Sciatic nerve (tissue), 2 donors: ENCODE measurements around the gene AP2B1. TPM values are rescaled to one million over a fixed set of nuclear protein-coding genes. Genes with fewer than 3 reads are reported as not detected.

Source experiments
- ATAC-seq: fragments of 200-7000 bp; cut with Tn5 transposase; one replicate; pipeline ENCODE4 v1.9.1; 2020; ENCODE audit warnings: mild to moderate bottlenecking, moderate library complexity
- DNase-seq: peaks from one replicate; pipeline ENCODE4 v3.0.0-alpha.2; 2020; ENCODE audit warnings: low spot score
- intact Hi-C: fragments of 100-400 bp; cut with DNase I; formaldehyde crosslinking; loops from one replicate; pipeline ENCODE4 v1.14.2; 2022
- total RNA-seq: library from RNA; stranded (reverse); fragmentation: NEBNext Ultra II Directional; extraction: Animal tissue kit (Norgen Biotek cat#: 25700); gene quantifications from one replicate; pipeline ENCODE4 v1.2.1, GENCODE V29; 2021
- donor health status: DM: no; HTN: no; CAD: no.
- donor health status: DM: no; HTN: no; CAD: no.

Gene AP2B1
- total RNA-seq, 1 donor from 2014 or later: 130 TPM

DNA sequence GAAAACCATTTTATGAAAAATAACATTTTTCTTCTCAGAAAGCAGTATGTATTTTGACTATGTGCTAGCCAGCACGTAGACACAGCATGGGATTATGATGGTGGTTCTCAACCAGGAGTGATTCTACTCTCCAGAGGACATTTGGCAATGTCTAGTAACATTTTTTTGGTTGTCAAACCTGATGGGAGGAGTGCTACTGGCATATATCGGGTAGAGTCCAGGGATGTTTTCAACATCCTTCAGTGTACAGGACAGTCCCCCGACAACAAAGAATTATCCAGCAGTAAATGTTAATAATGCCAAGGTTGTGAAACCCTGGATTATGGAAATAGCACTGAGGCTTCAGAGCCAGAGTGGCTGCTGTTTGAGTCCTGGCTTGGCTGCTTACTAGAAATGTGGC lies 27.7 kb downstream of the AP2B1 start:
- DNase-seq (no peak), ATAC-seq (no peak)
- intact Hi-C loops: loop anchor here (10.0 kb wide), 1 partner anchor 130 kb away; no protein-coding TSS in a partner anchor

DNA sequence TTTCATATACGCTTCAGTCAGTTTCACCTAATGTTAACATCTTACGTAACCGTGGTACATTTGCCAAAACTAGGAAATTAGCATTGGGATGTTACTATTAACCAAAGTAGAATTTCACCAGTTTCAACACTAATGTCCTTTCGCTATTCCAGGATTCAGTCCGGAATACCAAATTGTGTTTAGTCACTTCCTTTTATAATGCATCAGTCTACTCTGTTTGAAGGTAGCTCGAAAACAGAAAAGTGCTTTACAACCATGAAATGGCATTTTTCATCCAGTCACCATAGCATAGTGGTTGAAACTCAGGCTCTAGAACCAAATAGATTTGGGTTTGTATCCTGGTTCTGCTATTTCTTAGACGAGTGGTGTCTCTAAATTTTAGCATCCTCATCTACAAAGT lies 29.4 kb downstream of the AP2B1 start:
- intact Hi-C loops: loop anchor here (10.0 kb wide), 1 partner anchor 128 kb away; no protein-coding TSS in a partner anchor

DNA sequence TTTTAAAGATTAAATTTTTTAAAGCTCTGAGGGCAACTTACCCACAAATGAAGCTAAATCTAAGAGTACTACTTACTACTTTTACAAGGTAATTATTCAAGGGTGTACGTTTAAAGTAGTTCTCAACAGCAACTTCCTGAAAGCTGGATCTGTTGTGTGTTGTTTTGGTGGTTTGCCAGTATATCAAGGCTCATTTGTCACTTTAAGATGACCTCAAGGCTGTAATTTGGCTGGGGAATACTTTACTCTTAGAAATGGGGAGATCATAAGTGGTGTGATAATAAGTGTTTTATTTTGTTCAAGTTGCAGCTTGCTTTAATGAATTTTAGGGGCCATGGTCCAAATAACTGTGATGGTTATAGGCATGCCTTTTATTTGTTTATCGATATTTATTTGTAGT lies 30.4 kb downstream of the AP2B1 start:
- ATAC-seq: no peak
- no peak for DNase-seq
- intact Hi-C loops: loop anchor here (10.0 kb wide), 1 partner anchor 127 kb away; no protein-coding TSS in a partner anchor

More for the DNA sequence above, 29.4 kb downstream of the AP2B1 start:
- no peak for ATAC-seq
- DNase-seq: no peak

DNA sequence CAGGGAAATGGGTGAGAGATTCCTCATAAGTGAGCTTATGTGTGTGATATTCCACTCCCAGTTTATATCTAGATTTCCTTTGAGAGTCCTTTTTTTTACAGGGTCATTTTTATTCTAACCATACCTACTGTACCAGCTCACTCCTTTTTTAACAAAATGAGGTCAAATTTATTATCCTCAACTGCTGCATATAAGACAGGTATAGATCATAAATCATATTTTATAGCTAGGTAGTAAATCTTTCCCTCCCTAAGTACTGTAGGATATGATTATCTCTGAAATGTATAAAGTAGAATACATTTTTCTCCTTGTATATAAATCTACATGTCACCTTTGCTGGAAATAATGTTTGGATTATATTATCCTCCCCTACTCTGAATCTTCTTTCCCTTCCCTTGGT lies 31.5 kb downstream of the AP2B1 start:
- ATAC-seq (no peak), DNase-seq (no peak)
- intact Hi-C loops: loop anchor here (10.0 kb wide), 1 partner anchor 126 kb away; no protein-coding TSS in a partner anchor

DNA sequence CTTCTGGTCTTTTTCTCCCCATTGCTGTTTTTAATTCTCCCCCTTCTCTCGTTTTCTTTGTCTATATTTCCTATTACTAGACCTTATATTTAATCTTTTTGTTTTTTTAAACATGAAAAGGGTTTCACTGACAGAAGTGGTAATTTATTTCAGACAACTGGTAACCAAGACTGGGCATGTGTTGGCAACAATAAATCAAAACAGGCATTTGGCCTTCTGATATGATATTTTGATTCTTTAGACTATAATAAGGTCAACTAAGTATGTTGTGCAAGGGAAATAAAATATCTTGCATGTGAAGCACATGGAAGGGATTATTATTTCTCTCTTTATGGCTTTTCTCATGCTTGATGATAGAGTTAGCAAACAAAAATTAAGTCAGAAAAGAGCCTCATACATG lies 34.6 kb downstream of the AP2B1 start:
- ATAC-seq (no peak), DNase-seq (no peak)
- intact Hi-C loops: no loop called here

GRCh38 chr17:35627417-35627816 lies 40.3 kb downstream of the AP2B1 start:
- no peak for DNase-seq
- intact Hi-C loops: no loop called here
- ATAC-seq: no peak

DNA sequence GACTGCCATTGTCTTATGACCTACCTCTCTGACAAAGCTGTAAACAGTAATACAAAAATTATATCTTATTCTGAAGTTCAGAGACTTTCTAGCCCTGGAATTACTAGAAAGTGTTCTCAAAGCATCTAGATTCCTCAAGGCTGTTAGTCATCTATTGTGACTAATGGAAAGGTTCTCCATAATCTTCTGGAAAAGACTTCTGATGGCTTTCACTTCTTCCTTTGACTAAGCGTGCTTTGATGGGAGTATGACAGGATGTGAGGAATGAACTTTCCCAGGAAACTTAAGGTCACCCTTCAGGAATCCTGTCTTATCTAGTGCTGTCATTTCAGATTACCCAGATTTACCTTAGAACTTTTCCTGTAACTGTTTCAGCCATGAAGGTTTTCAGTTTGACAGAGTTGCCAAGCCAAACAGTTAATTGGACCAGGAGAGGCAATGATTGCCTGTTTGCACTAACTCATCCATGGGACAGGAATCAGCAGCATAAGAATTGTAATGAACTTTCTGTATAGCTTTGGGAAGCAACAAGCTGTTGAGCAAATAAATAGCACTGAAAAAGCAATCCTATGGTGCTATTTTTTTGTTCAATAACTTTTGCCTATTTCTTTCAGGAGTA lies 43.5 kb downstream of the AP2B1 start:
- intact Hi-C loops: no loop called here

GRCh38 chr17:35641032-35641431 lies 53.9 kb downstream of the AP2B1 start:
- DNase-seq: no peak
- intact Hi-C loops: no loop called here
- ATAC-seq: no peak

More for the DNA sequence above, 43.5 kb downstream of the AP2B1 start:
- no peak for DNase-seq
- ATAC-seq: no peak

DNA sequence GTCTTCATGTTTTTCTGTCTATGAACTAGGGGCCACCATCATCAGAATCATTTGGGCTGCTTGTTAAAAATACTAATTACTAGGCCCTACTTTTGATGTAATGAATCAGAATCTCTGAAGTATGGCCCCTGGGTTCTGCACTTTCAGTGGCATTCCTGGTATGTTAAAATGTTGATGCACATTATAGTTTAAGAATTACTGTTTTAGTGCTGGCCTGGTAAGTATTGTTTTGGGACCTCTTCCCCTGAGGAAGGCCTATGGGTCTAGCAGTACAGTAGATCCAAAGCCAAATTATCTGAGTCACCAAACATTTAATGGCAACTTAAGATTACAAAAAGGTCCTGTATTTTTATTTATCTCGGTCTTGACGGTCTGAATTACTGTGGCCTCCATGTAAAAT lies 58.8 kb downstream of the AP2B1 start:
- DNase-seq (no peak), ATAC-seq (no peak)
- intact Hi-C loops: loop anchor here (5.0 kb wide), 1 partner anchor 1316 kb away; no protein-coding TSS in a partner anchor

DNA sequence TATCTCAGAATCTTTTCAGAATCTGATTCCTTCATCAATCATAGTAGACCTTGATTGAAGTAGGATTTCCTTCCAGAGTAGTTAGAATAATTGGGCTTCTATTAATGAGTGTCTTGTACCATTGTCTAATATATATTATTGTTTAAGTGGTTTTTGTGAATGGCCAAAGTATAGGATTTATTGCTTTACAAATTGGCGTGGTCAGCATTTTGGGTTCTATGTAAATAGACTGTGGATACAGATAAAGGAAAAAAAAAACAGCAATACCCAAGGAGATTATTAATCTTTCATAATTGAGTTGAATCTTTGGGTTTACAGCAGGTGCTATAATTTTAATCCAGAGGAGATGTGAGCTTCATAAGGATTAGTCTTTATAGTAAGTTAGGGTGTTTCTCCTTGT lies 64.3 kb downstream of the AP2B1 start:
- DNase-seq (no peak), ATAC-seq (no peak)
- intact Hi-C loops: no loop called here

GRCh38 chr17:35653619-35654361 lies 66.7 kb downstream of the AP2B1 start:
- DNase-seq: no peak

DNA sequence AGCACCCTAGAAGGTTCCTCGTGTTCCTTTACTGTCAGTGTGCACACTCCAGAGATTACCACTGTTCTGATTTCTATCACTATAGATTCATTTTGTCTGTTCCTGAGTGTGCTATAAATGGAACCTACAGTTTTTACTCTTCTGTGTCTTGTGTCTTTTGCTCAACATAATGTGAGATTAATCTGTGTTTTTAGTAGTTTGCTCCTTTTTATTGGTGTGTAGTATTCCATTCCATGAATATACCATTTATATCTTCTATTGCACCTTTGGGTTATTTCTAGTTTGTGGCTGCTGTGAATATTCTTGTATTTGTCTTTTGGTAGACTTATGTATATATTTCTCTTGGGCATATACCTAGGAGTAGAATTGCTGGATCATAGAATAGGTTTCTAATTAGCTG lies 68.2 kb downstream of the AP2B1 start:
- intact Hi-C loops: no loop called here
- DNase-seq: no peak
- ATAC-seq: no peak

More at GRCh38 chr17:35653619-35654361, 66.7 kb downstream of the AP2B1 start:
- intact Hi-C loops: no loop called here
- no peak for ATAC-seq

DNA sequence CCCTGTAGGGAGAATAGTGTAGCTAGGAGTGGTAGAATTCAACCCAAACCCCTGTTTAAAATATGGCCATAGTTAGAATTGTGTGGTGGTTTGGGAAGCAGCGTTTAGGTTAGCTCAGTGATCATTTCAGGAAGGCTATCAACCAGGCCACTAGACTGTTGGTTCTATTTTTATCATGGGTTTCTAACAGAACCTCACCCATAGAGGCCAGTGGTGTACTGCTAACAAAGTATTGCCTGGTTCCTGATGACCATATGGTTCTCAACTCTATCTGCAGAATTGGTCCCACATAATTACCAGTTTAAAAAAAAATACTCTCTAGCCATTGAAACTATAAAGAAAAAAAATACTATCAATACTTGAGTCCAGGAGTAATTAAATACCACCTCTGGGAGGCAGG lies 73.8 kb downstream of the AP2B1 start:
- DNase-seq (no peak), ATAC-seq (no peak)
- intact Hi-C loops: no loop called here

DNA sequence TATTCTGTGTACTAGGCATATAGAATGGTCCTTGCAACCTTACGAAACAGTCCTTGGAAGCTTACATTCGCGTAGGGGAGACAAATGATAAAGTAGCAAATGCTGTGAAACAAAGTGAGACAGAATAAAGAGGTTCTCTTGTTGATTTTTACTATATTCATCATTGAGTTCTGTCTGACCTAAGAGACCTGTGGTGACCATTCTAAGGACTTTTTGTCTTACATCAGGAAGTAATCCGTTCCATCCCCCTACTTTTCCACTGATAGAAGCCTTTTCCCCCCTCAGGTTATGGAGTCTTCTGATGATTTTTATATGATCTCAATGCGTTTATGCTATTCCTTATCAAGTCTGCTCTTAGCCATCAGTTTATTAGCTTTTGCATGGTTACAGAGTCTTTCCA lies 77.6 kb downstream of the AP2B1 start:
- intact Hi-C loops: no loop called here
- no peak for ATAC-seq
- no peak for DNase-seq

DNA sequence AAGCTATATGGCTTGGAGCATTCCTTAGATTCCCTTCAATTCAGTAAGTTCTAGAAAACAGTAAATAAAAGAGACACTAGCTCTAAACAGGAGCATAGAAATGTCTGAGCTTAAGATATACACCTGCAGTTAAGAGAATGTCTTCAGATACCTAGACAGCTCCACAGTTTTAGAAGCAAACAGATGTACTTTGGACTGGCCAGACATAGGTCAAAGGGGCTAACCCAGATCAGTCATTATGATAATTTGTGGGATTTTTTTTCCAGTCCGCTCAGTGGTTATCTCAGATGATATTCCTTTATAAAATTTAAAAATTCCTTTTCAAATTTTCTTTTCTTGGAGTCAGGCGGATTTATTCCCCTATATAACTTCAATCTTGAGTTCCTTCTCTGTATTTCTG lies 78.5 kb downstream of the AP2B1 start:
- intact Hi-C loops: no loop called here
- DNase-seq (no peak), ATAC-seq (no peak)

DNA sequence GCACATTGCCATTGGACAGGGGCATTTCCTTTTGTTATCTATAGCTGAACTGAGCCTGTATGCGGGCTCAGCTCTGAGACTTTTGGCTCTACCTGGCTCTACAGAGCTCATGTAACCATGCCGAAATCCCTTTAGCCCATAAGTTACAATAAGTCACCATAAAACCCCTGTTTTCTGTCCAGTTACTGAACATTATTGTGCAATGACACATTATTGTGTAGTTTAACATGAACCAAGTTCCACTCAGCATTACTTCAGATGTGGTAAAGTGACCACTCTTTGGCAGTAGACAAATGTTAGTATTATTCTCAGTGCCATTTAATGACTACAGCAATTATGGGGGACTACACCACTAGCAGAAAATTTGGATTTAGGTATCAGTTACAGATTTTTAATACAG lies 78.9 kb downstream of the AP2B1 start:
- ATAC-seq: no peak
- intact Hi-C loops: no loop called here
- DNase-seq: no peak

DNA sequence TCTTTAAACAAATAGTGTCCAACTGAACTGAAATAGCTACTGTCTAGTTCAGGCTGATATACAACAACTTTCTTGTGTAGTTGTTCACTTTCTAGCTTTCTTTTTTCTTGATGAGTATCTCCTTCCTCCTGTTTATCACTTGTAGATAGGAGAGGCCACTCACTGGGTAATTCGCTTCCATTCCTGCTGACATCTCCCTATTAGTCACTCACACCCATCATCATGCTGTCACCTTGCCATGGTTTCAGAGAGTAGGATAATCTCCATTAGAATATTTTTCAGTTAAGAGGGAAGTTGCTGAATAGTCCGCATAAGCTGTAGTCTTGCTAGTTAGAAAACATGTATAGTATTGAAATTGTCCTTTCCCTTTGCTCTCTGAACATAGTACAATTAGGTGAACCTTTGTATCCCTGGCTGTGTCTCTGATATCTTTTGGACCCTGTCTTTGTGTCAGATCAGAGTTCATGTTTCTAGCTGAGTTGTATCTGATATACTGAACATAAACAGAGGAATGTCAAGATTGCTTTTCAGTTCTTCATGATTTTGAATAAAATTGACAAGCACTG lies 79.9 kb downstream of the AP2B1 start:
- intact Hi-C loops: no loop called here
- ATAC-seq: no peak
- no peak for DNase-seq

DNA sequence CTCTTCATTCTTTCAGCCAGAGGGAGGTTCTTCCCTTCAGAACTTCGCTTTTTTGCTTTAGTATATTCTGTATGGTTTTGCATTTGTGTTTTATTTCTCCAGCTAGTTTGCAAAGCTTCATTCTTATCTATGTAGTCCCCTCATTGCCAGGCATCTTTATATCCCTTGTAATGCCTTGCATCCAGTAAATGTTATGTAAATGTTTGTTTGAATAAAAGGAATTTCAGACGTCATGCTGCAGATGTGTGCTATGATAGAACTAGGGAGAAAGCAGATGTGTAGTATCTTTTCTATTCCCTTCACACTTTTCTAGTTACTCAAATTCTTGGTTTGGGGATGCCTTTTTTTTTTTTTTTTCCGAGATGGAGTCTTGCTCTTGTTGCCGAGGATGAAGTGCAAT lies 81.7 kb downstream of the AP2B1 start:
- intact Hi-C loops: no loop called here
- DNase-seq (no peak), ATAC-seq (no peak)

DNA sequence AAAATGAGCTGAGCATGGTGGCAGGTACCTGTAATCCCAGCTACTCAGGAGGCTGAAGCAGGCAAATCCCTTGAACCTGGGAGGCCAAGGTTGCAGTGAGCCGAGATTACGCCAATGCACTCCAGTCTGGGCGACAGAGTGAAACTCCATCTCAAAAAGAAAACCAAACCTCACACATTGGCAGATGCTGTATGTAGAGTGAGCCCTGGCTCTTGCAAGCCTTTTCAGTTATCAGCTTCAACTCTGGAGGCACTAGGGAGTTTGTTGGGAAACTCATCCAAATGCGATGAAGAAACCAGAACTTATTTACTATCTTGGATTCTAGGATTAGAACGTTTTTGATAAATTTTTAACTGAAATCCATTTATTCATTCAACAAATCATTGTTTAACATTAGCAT lies 87.4 kb downstream of the AP2B1 start:
- intact Hi-C loops: no loop called here
- ATAC-seq: no peak

DNA sequence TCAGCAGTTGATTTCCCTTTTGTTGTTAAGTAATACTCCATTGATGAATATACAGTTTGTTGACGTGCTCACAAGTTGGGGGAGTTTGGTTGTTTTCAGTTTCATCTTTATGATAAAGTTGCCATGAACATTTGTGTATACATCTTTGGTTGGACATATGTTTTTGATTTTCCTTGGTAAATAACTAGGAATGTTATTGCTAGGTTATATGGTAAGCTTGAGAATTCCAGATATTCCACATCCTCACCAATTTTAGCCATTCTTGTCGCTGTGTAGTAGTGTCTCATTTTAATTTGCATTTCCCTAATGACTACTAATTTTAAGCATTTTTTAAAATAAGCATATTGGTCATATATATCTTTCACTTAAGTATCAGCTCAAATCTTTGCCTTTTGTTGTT lies 89.3 kb downstream of the AP2B1 start:
- ATAC-seq (no peak), DNase-seq (no peak)
- intact Hi-C loops: no loop called here

More for the DNA sequence above, 87.4 kb downstream of the AP2B1 start:
- DNase-seq: no peak
